CD4-positive, alpha-beta T cell treated with Interleukin-15 for 4 hours (primary cell): Measurements from ENCODE around the gene ISLR2.
"Not testable (repeated sequence)": the region's sequence is repeated elsewhere in the genome, so short reads cannot be mapped to it uniquely, and the experiment has no call there.

Experiments
- DNase-seq: peaks from one replicate; pipeline ENCODE4 v3.0.0-alpha.2; 2020; ENCODE audit warnings: low spot score

ISLR2 gene

GRCh38 chr15:74157868-74158827 lies 27.8 kb downstream of the ISLR2 start:
- DNase-seq = no peak

- no peak for DNase-seq
These were observed 28.7 kb downstream of the ISLR2 start for GRCh38 chr15:74158855-74159650.

- DNase-seq = no peak
These were observed 29.4 kb downstream of the ISLR2 start for GRCh38 chr15:74159773-74160172.

GRCh38 chr15:74160390-74160789 lies 30.0 kb downstream of the ISLR2 start:
- DNase-seq = not testable (repeated sequence)

GRCh38 chr15:74162195-74162536 lies 31.8 kb downstream of the ISLR2 start:
- DNase-seq = not testable (repeated sequence)

DNA sequence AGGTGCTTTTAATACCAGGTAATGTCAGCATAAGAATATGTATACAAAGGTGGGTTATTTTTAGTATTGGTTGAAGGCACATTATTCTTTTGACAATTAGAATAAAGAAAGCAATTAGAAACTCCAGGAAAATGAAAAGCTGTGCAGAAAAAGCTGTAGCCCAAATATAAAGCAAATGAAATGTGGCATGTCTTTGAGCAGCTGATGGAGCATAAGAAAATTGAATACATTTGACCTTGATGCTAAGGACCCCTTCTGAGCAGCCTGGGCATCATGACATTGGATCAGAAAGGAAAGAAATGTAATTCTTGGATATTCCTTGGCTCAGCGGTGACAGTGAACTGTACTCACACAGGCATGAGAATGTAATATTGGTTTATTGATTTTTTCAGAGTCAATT lies 35.1 kb downstream of the ISLR2 start:
- no peak for DNase-seq

DNA sequence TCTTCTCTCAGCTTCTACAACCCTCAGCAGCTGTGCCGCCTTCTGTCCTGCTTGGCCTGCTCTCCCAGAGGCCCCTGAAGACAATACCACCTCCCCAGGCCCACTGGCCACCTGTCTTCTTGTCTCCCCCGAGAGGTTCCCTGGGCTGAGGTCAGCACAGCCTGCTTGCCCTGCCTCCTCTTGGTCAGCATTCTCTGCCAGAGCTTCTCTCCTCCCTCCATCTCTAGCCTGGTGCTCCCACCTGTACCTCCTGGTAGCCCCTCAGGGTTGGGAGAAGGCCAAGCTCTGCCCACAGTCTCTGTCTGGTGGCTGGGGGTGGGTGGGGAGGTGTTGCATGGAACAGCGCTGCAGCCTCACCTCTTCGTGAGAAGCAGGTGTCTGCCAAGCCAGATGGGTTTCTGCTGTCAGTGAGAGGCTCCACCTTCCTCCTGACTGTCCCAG lies 37.5 kb downstream of the ISLR2 start:
- no peak for DNase-seq

DNA sequence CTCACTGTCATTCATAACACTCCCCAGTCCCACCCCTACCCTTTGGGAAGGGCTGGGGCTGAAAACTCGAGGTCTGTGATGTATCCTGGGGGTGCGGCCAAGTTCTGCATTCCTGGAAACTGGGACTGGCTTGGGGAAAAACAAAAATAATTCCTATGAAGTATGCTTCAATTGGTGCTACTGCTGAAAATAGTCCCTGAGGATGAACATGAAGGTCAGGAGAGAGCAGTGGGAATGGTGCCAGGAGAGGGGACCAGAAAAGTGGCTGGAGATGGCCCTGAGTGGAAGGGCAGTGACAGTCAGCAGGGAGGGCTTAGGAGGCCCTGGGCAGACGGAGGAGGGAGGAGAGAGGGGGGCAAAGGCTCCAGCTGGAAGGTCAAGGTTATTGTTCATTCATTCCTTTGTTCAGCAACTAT lies 38.3 kb downstream of the ISLR2 start:
- no peak for DNase-seq

- no peak for DNase-seq
These were observed 39.9 kb downstream of the ISLR2 start for GRCh38 chr15:74170071-74170844.

GRCh38 chr15:74170875-74171578 lies 40.6 kb downstream of the ISLR2 start:
- no peak for DNase-seq

- DNase-seq = no peak
These were observed 41.7 kb downstream of the ISLR2 start for GRCh38 chr15:74171965-74172541.

GRCh38 chr15:74172701-74173379 lies 42.5 kb downstream of the ISLR2 start:
- no peak for DNase-seq

DNA sequence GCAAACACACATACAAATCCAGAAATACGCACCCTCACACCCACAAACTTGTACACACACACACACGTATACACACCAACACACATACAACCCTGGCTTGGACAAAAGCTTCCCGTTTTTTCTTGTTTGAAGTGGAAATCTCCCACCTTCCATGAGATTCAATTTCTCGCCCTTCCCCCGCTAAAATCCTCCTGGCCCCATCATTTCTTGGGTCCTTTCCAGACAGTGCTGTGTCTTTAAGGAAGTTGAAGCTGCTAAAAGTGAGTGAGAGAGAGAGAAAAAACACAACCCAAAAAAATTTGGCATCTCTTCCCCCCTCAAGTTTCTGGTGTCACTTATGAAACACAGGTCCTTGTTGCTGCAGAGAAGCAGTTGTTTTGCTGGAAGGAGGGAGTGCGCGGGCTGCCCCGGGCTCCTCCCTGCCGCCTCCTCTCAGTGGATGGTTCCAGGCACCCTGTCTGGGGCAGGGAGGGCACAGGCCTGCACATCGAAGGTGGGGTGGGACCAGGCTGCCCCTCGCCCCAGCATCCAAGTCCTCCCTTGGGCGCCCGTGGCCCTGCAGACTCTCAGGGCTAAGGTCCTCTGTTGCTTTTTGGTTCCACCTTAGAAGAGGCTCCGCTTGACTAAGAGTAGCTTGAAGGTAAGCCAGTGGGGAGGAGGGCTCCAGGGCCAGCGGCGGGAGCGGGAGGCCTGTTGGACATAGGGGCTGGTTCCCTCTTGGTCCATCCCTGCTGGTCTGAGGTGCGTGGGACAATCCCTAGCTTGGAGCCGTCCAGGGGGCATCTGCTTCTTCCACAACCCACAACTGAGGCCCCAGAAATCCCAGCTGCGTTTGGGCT lies 43.2 kb downstream of the ISLR2 start, which contains the start of gene ISLR:
ISLR (plus strand) TSS at position 331 of the 839 bp plus-strand sequence. CDS start 1,149 bp downstream, outside the sequence.
- DNase-seq = no peak

DNA sequence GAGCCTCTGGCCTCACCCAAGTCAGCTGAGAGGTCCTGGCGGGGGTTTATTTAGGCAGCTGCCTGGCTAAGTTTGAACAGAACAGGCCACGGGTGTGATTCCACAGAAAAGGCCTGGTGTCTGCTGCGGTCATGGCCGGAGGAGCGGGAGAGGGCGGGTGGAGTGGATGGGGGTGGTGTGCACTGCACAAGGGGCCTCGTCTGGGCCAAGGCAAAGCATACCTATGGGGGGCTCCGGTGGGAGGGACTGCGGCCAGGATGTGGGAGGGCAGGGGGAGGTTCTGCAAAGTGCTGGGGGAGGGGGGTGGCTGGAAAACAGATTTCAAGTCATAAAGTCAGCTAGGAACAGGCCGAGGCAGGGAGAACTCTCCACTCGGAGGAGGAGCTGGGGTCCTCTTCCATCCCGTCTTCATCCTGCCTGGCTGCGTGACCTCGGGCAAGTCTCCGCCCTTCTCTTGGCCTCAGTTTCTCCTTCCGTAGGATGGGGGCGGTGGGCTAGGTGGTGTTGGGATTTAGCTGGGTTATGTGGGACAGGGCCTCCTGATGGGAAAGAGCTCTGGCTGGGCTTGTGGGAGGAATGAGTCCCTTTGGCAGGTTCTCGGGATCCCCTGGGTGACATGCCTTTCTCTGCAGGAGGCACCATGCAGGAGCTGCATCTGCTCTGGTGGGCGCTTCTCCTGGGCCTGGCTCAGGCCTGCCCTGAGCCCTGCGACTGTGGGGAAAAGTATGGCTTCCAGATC lies 44.0 kb downstream of the ISLR2 start:
- no peak for DNase-seq

DNA sequence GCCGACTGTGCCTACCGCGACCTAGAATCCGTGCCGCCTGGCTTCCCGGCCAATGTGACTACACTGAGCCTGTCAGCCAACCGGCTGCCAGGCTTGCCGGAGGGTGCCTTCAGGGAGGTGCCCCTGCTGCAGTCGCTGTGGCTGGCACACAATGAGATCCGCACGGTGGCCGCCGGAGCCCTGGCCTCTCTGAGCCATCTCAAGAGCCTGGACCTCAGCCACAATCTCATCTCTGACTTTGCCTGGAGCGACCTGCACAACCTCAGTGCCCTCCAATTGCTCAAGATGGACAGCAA lies 44.5 kb downstream of the ISLR2 start:
- DNase-seq = no peak

- no peak for DNase-seq
These were observed 45.1 kb downstream of the ISLR2 start for GRCh38 chr15:74175271-74176191.

- no peak for DNase-seq
These were observed 46.2 kb downstream of the ISLR2 start for GRCh38 chr15:74176262-74177214.
